ENCODE data around the gene METTL5.

METTL5 gene

GRCh38 chr2:169761970-169762292 is 62.8 kb downstream of the METTL5 start:
- no peaks in the 10 kb centered on the region for H3F3A ChIP-seq (ENCODE audit: insufficient read depth, low read length)
- no peaks in the 10 kb centered on the region for H3K9me3 ChIP-seq (replicated peaks; ENCODE audit: insufficient read depth, low read length)
- TF ChIP-seq EZH2phosphoT487 (IDR thresholded peaks at IDR 0.05; ENCODE audit: low read length) = no peak
- no peak for TF ChIP-seq EZH2 (optimal IDR thresholded peaks at IDR 0.05; ENCODE audit: low read depth, low read length)
- TF ChIP-seq CTCF (IDR thresholded peaks at IDR 0.05; ENCODE audit: low read length) = no peak
- H3K4me2 ChIP-seq (ENCODE audit: low read depth, low read length) = no peak overlapping the region
- H3K27me3 ChIP-seq (replicated peaks; ENCODE audit: insufficient read depth, low read length) = no peaks in the 10 kb centered on the region
- H3K36me3 ChIP-seq (replicated peaks; ENCODE audit: insufficient read depth, low read length) = no peaks in the 10 kb centered on the region
- no peaks in the 10 kb centered on the region for H4K20me1 ChIP-seq (ENCODE audit: insufficient read depth, low read length)
- no peak overlapping the region for H2AFZ ChIP-seq (ENCODE audit: low read length)
- H3K9me2 ChIP-seq (replicated peaks; ENCODE audit: insufficient read depth, low read length) = no peaks in the 10 kb centered on the region
- no peak overlapping the region for H3K9ac ChIP-seq (ENCODE audit: low read length)
- no peaks in the 10 kb centered on the region for H3K4me1 ChIP-seq (ENCODE audit: low read length)
- no peak overlapping the region for H3K4me3 ChIP-seq (ENCODE audit: low read length)
- H3K79me2 ChIP-seq (ENCODE audit: low read length) = no peaks in the 10 kb centered on the region
- DNase-seq = no peak
- H3K27ac ChIP-seq (ENCODE audit: low read length) = no peak overlapping the region
